H9 (cell line): ENCODE data around the gene HK2. TPM values are rescaled to one million over a fixed set of nuclear protein-coding genes. Genes with fewer than 3 reads are reported as not detected.
A peak's percentile ranks its signal among the peaks of the same experiment; 100 is the strongest.

Experiments
- DNase-seq: peaks from one replicate; pipeline ENCODE4 v3.0.0-alpha.2; 2017
- H2AFZ ChIP-seq: one replicate; pipeline ENCODE4 v1.6.1; 2013; ENCODE audit warnings: mild to moderate bottlenecking, low read length, control low read depth, moderate library complexity
- H2AK5ac ChIP-seq: 2 replicates; pipeline ENCODE4 v1.6.1; 2013; ENCODE audit warnings: low read length, control low read depth, mixed read lengths; ENCODE audit not compliant: insufficient read length
- H2BK120ac ChIP-seq: one replicate; pipeline ENCODE4 v1.6.1; 2013; ENCODE audit warnings: low read depth, mild to moderate bottlenecking, low read length, control low read depth, inconsistent platforms; ENCODE audit not compliant: poor library complexity, severe bottlenecking
- H2BK12ac ChIP-seq: 2 replicates; pipeline ENCODE4 v1.6.1; 2013; ENCODE audit warnings: low read length, control low read depth, mixed read lengths, low read depth; ENCODE audit not compliant: insufficient read length
- H2BK15ac ChIP-seq: 2 replicates; pipeline ENCODE4 v1.6.1; 2013; ENCODE audit warnings: low read depth, low read length, control low read depth
- H2BK20ac ChIP-seq: one replicate; pipeline ENCODE4 v1.6.1; 2013; ENCODE audit warnings: low read depth, mild to moderate bottlenecking, low read length, control low read depth, inconsistent platforms; ENCODE audit not compliant: poor library complexity, severe bottlenecking
- H2BK5ac ChIP-seq: 2 replicates; pipeline ENCODE4 v1.6.1; 2013; ENCODE audit warnings: low read length, control low read depth, mixed read lengths; ENCODE audit not compliant: insufficient read length
- H3K14ac ChIP-seq: 2 replicates; pipeline ENCODE4 v1.6.1; 2013; ENCODE audit warnings: low read length, control low read depth; ENCODE audit not compliant: insufficient read depth
- H3K18ac ChIP-seq: 2 replicates; pipeline ENCODE4 v1.6.1; 2013; ENCODE audit warnings: low read depth, mild to moderate bottlenecking, mixed read lengths, low read length, control low read depth; ENCODE audit not compliant: insufficient read length
- H3K23ac ChIP-seq: 2 replicates; pipeline ENCODE4 v1.6.1; 2013; ENCODE audit warnings: low read length, control low read depth, mixed read lengths, low read depth; ENCODE audit not compliant: insufficient read length
- H3K23me2 ChIP-seq: 2 replicates; pipeline ENCODE4 v1.6.1; 2013; ENCODE audit warnings: low read depth, mild to moderate bottlenecking, mixed read lengths, low read length, control low read depth; ENCODE audit not compliant: insufficient read length, poor library complexity, severe bottlenecking
- H3K27ac ChIP-seq: 2 replicates; pipeline ENCODE4 v1.5.1; 2013; ENCODE audit warnings: low read length, control low read depth, mixed read lengths, low read depth; ENCODE audit not compliant: insufficient read length
- H3K27me3 ChIP-seq: 2 replicates; pipeline ENCODE4 v1.6.1; 2013; ENCODE audit warnings: low read length, control low read depth, inconsistent platforms; ENCODE audit not compliant: insufficient read depth
- H3K4ac ChIP-seq: 2 replicates; pipeline ENCODE4 v1.6.1; 2013; ENCODE audit warnings: low read depth, mild to moderate bottlenecking, control low read depth, inconsistent platforms, low read length, moderate library complexity
- H3K4me1 ChIP-seq: 2 replicates; pipeline ENCODE4 v1.6.1; 2013; ENCODE audit warnings: low read length, control low read depth, inconsistent platforms; ENCODE audit not compliant: insufficient read depth
- H3K4me2 ChIP-seq: 2 replicates; pipeline ENCODE4 v1.6.1; 2013; ENCODE audit warnings: low read length, control low read depth, mixed read lengths; ENCODE audit not compliant: insufficient read length, insufficient read depth
- H3K56ac ChIP-seq: 2 replicates; pipeline ENCODE4 v1.6.1; 2013; ENCODE audit warnings: low read depth, mild to moderate bottlenecking, mixed read lengths, low read length, control low read depth; ENCODE audit not compliant: insufficient read length
- H3K79me1 ChIP-seq: 2 replicates; pipeline ENCODE4 v1.6.1; 2013; ENCODE audit warnings: low read depth, mild to moderate bottlenecking, moderate library complexity, low read length, control low read depth, inconsistent platforms; ENCODE audit not compliant: insufficient read depth, poor library complexity, severe bottlenecking
- H3K79me2 ChIP-seq: 2 replicates; pipeline ENCODE4 v1.6.1; 2013; ENCODE audit warnings: low read length, control low read depth, inconsistent platforms; ENCODE audit not compliant: insufficient read depth
- H3K9ac ChIP-seq: 2 replicates; pipeline ENCODE4 v1.6.1; 2013; ENCODE audit warnings: low read length, control low read depth, mixed read lengths; ENCODE audit not compliant: insufficient read length; ENCODE audit errors: extremely low read depth
- H3K9me3 ChIP-seq: one replicate; pipeline ENCODE4 v1.6.1; 2013; ENCODE audit warnings: low read depth, low read length, inconsistent platforms; ENCODE audit not compliant: control insufficient read depth
- H3T11ph ChIP-seq: one replicate; pipeline ENCODE4 v1.6.1; 2013; ENCODE audit warnings: mild to moderate bottlenecking, low read length, control low read depth, inconsistent platforms
- H4K20me1 ChIP-seq: one replicate; pipeline ENCODE4 v1.6.1; 2013; ENCODE audit not compliant: control insufficient read depth, insufficient read length, insufficient read depth
- H4K5ac ChIP-seq: 2 replicates; pipeline ENCODE4 v1.6.1; 2013; ENCODE audit warnings: low read depth, mild to moderate bottlenecking, mixed read lengths, low read length, control low read depth; ENCODE audit not compliant: insufficient read length
- H4K8ac ChIP-seq: replicated peaks from 2 replicates; pipeline ENCODE4 v1.6.1; 2013; ENCODE audit warnings: low read length, control low read depth, mixed read lengths, low read depth; ENCODE audit not compliant: insufficient read length
- H4K91ac ChIP-seq: 2 replicates; pipeline ENCODE4 v1.6.1; 2013; ENCODE audit warnings: low read depth, mild to moderate bottlenecking, moderate library complexity, mixed read lengths, low read length, control low read depth; ENCODE audit not compliant: insufficient read length
- H3K27ac Mint-ChIP-seq, 3 experiments: 2 replicates in 2 of 3; 3 replicates in 1 of 3; pipeline ENCODE4 v1.8.0; 2020 to 2021; ENCODE audit warnings: mixed read lengths in 3 of 3, mild to moderate bottlenecking in 1 of 3, moderate library complexity in 1 of 3
- H3K27me3 Mint-ChIP-seq: 2 replicates; pipeline ENCODE4 v1.8.0; 2021; ENCODE audit warnings: low read depth, mild to moderate bottlenecking, moderate library complexity, mixed read lengths
- H3K36me3 Mint-ChIP-seq, 3 experiments: 2 replicates in 2 of 3; 3 replicates in 1 of 3; pipeline ENCODE4 v1.8.0; 2020 to 2021; ENCODE audit warnings: low read depth in 3 of 3, mixed read lengths in 3 of 3; ENCODE audit not compliant: insufficient read depth in 1 of 3
- H3K4me1 Mint-ChIP-seq, 2 experiments: 2 replicates each; pipeline ENCODE4 v1.8.0; 2020; ENCODE audit warnings: mixed read lengths in 2 of 2
- H3K4me3 Mint-ChIP-seq, 2 experiments: 2 replicates in 1 of 2; 3 replicates in 1 of 2; pipeline ENCODE4 v1.8.0; 2020 to 2021; ENCODE audit warnings: mild to moderate bottlenecking in 2 of 2, mixed read lengths in 2 of 2, moderate library complexity in 1 of 2
- H3K9me3 Mint-ChIP-seq, 2 experiments: 2 replicates in 1 of 2; 3 replicates in 1 of 2; pipeline ENCODE4 v1.8.0; 2020; ENCODE audit warnings: mild to moderate bottlenecking in 2 of 2, mixed read lengths in 2 of 2, moderate library complexity in 1 of 2
- WGBS: extraction: QIAGEN DNeasy Blood & Tissue Kit; methylation state at CpG from one replicate; pipeline ENCODE4 v1.1.7; 2013; ENCODE audit warnings: missing lambda C conversion rate, low lambda C conversion rate, mixed read lengths; ENCODE audit not compliant: insufficient read length; ENCODE audit errors: extremely low coverage; 5-methylcytosine and 5-hydroxymethylcytosine counted together
- total RNA-seq: library from RNA; stranded (reverse); gene quantifications from 2 replicates; pipeline ENCODE4 v1.2.1, GENCODE V29; 2021
- TF ChIP-seq, protein P1 (sequence below): fragments of 200-600 bp; sonication (generic); conservative IDR thresholded peaks from 3 replicates; pipeline ENCODE4 v1.8.0; 2021; ENCODE audit warnings: antibody characterized with exemption, mild to moderate bottlenecking

HK2 gene
- total RNA-seq, 1 experiment from 2014 or later: 54.3 TPM

DNA sequence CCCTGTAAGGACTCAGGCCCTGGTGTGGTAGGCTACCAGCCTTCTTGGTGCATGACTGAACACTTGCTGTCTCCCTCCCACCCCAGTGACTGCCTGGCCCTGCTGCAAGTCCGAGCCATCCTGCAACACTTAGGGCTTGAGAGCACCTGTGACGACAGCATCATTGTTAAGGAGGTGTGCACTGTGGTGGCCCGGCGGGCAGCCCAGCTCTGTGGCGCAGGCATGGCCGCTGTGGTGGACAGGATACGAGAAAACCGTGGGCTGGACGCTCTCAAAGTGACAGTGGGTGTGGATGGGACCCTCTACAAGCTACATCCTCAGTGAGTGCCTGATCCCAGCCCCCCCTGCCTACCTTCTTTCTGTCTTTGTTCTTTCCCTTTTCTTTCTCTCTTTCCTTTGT, 55.2 kb downstream of the HK2 start:
- Histone ChIP-seq H2BK12ac (no peak overlapping the region), H3K9ac (no peak overlapping the region), H3K27me3 (no peaks in the 10 kb centered on the region), H3K14ac (no peak overlapping the region), H3K4ac (no peak overlapping the region), H3K4me2 (no peak overlapping the region), H3K9me3 (no peaks in the 10 kb centered on the region), H3K4me1 (no peaks in the 10 kb centered on the region), H2AK5ac (no peak overlapping the region), H3K18ac (no peak overlapping the region), H4K5ac (no peak overlapping the region), H3K23ac (no peak overlapping the region), H2BK120ac (no peak overlapping the region), H3K27ac (no peak overlapping the region), H3K23me2 (no peaks in the 10 kb centered on the region), H3K79me1 (no peaks in the 10 kb centered on the region), H3T11ph (no peak overlapping the region), H2BK15ac (no peak overlapping the region), H4K91ac (no peak overlapping the region), H3K56ac (no peak overlapping the region), H2BK20ac (no peak overlapping the region), H4K20me1 (no peaks in the 10 kb centered on the region), H3K79me2 (no peaks in the 10 kb centered on the region), H4K8ac (no peak overlapping the region), H2AFZ (no peak overlapping the region), H2BK5ac (no peak overlapping the region)
- Mint-ChIP-seq H3K36me3 (peaks cover 68 to 100% (median 97%) of the 10 kb centered on the region in 3 experiments), H3K4me1 (no peaks in the 10 kb centered on the region), H3K9me3 (no peaks in the 10 kb centered on the region; a peak in 1 of 5 replicates), H3K4me3 (no peak overlapping the region), H3K27me3 (no peaks in the 10 kb centered on the region), H3K27ac (0 out of 7 replicates have a peak overlapping the region, but pooled peaks of 1 of the 3 experiments have one; percentile 61)
- no CpG with 5 or more reads among the region's 9 CpGs for WGBS
- TF ChIP-seq, protein P1, sequence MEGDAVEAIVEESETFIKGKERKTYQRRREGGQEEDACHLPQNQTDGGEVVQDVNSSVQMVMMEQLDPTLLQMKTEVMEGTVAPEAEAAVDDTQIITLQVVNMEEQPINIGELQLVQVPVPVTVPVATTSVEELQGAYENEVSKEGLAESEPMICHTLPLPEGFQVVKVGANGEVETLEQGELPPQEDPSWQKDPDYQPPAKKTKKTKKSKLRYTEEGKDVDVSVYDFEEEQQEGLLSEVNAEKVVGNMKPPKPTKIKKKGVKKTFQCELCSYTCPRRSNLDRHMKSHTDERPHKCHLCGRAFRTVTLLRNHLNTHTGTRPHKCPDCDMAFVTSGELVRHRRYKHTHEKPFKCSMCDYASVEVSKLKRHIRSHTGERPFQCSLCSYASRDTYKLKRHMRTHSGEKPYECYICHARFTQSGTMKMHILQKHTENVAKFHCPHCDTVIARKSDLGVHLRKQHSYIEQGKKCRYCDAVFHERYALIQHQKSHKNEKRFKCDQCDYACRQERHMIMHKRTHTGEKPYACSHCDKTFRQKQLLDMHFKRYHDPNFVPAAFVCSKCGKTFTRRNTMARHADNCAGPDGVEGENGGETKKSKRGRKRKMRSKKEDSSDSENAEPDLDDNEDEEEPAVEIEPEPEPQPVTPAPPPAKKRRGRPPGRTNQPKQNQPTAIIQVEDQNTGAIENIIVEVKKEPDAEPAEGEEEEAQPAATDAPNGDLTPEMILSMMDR: no peak
- no peak for DNase-seq
